Hepatic stellate cell (primary cell): ENCODE measurements around the gene LRRC28.

Source experiments
- DNase-seq: peaks from one replicate; pipeline ENCODE4 v3.0.0; 2011; ENCODE audit warnings: low spot score

Gene LRRC28

GRCh38 chr15:99421172-99421656 is 169.9 kb downstream of the LRRC28 start:
- DNase-seq: no peak

- no peak for DNase-seq
Observed at GRCh38 chr15:99421758-99422157, 170.5 kb downstream of the LRRC28 start.

GRCh38 chr15:99423186-99424130 is 172.2 kb downstream of the LRRC28 start:
- DNase-seq: no peak

GRCh38 chr15:99424131-99424571 is 172.9 kb downstream of the LRRC28 start:
- no peak for DNase-seq

GRCh38 chr15:99424978-99425656 is 173.8 kb downstream of the LRRC28 start:
- peak; percentile 96 for DNase-seq

- no peak for DNase-seq
Observed at GRCh38 chr15:99425657-99426301, 174.5 kb downstream of the LRRC28 start.

- DNase-seq: no peak
Observed at GRCh38 chr15:99426431-99427105, 175.3 kb downstream of the LRRC28 start.

- DNase-seq: no peak
Observed at GRCh38 chr15:99427210-99427609, 175.9 kb downstream of the LRRC28 start.

- DNase-seq: no peak
Observed at GRCh38 chr15:99427668-99428361, 176.5 kb downstream of the LRRC28 start.

GRCh38 chr15:99429681-99430081 is 178.4 kb downstream of the LRRC28 start:
- no peak for DNase-seq

- no peak for DNase-seq
Observed at GRCh38 chr15:99430881-99431401, 179.7 kb downstream of the LRRC28 start.

- no peak for DNase-seq
Observed at GRCh38 chr15:99431661-99432091, 180.4 kb downstream of the LRRC28 start.

- no peak for DNase-seq
Observed at GRCh38 chr15:99432271-99433025, 181.2 kb downstream of the LRRC28 start.

- DNase-seq: no peak
Observed at GRCh38 chr15:99433026-99433756, 181.9 kb downstream of the LRRC28 start.

GRCh38 chr15:99433757-99434450 is 182.6 kb downstream of the LRRC28 start:
- no peak for DNase-seq

- no peak for DNase-seq
Observed at GRCh38 chr15:99434506-99435112, 183.3 kb downstream of the LRRC28 start.

GRCh38 chr15:99435113-99435695 is 183.9 kb downstream of the LRRC28 start:
- DNase-seq: no peak
